GM12892 (cell line): ENCODE data around the gene DIDO1.

ENCODE experiments used
- POLR2A ChIP-seq: IDR thresholded peaks from 2 replicates; pipeline ENCODE4 v1.6.1; 2011; ENCODE audit warnings: low read depth, low read length, control low read depth
- POLR2AphosphoS5 ChIP-seq: IDR thresholded peaks from 2 replicates; pipeline ENCODE4 v1.6.1; 2011; ENCODE audit warnings: low read depth, low read length, control low read depth
- TAF1 ChIP-seq: IDR thresholded peaks from 2 replicates; pipeline ENCODE4 v1.6.1; 2011; ENCODE audit warnings: low read depth, mild to moderate bottlenecking, control low read depth, low read length, borderline replicate concordance

DNA sequence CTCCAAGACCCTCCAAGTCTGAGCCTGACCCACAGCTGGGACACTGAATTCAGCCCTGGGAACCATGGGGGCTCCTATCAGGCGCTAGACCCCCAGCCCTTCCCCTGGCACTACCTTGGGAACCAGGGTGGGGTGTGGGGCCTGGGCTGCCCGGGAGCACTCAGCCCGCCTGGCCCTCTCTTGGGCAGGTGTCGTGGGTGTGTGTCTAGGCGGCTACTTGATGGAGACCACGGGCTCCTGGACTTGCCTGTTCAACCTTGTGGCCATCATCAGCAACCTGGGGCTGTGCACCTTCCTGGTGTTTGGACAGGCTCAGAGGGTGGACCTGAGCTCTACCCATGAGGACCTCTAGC, 40.8 kb upstream of the DIDO1 start:
- TF ChIP-seq POLR2AphosphoS5 (no peak), POLR2A (no peak), TAF1 (no peak)
